Activated CD4-positive, CD25-positive, alpha-beta regulatory T cell treated with anti-CD3 and anti-CD28 coated beads, Interleukin-2, amount 50 U/mL, for 72 hours (primary cell): Measurements from ENCODE around the gene HTT-AS.
"Not testable (repeated sequence)": the region's sequence is repeated elsewhere in the genome, so short reads cannot be mapped to it uniquely, and the experiment has no call there.

Experiments used
- DNase-seq: peaks from one replicate; pipeline ENCODE4 v3.0.0; 2021

Gene HTT-AS

GRCh38 chr4:3074078-3074845, at the start of gene HTT-AS, which contains the start of gene HTT:
TSS of gene HTT-AS (minus strand) at chr4:3074538.
TSS of gene HTT (plus strand) at chr4:3074681. CDS start at chr4:3074826, 145 bp downstream.
- DNase-seq: peak; percentile 94

- no peak for DNase-seq
Observed at GRCh38 chr4:3123181-3123671, 48.9 kb upstream of the HTT-AS start.

GRCh38 chr4:3122081-3122563, 47.8 kb upstream of the HTT-AS start:
- DNase-seq: no peak

- DNase-seq: no peak
Observed at GRCh38 chr4:3121596-3121995, 47.3 kb upstream of the HTT-AS start.

GRCh38 chr4:3121110-3121509, 46.8 kb upstream of the HTT-AS start:
- DNase-seq: no peak

- no peak for DNase-seq
Observed at GRCh38 chr4:3119464-3119863, 45.1 kb upstream of the HTT-AS start.

- DNase-seq: no peak
Observed at GRCh38 chr4:3118312-3118711, 44.0 kb upstream of the HTT-AS start.

- no peak for DNase-seq
Observed at GRCh38 chr4:3116955-3117354, 42.6 kb upstream of the HTT-AS start.

GRCh38 chr4:3115637-3116270, 41.4 kb upstream of the HTT-AS start:
- DNase-seq: no peak

GRCh38 chr4:3114377-3114776, 40.0 kb upstream of the HTT-AS start:
- no peak for DNase-seq

- DNase-seq: no peak
Observed at GRCh38 chr4:3112609-3113469, 38.5 kb upstream of the HTT-AS start.

GRCh38 chr4:3112201-3112600, 37.9 kb upstream of the HTT-AS start:
- DNase-seq: no peak

- DNase-seq: no peak
Observed at GRCh38 chr4:3111461-3111860, 37.1 kb upstream of the HTT-AS start.

GRCh38 chr4:3108211-3108610, 33.9 kb upstream of the HTT-AS start:
- no peak for DNase-seq

GRCh38 chr4:3107691-3108121, 33.4 kb upstream of the HTT-AS start:
- no peak for DNase-seq

- DNase-seq: no peak
Observed at GRCh38 chr4:3107271-3107670, 32.9 kb upstream of the HTT-AS start.

GRCh38 chr4:3106339-3107186, 32.2 kb upstream of the HTT-AS start:
- DNase-seq: peak; percentile 91

GRCh38 chr4:3098346-3098745, 24.0 kb upstream of the HTT-AS start:
- DNase-seq: no peak

- no peak for DNase-seq
Observed at GRCh38 chr4:3096202-3096601, 21.9 kb upstream of the HTT-AS start.

GRCh38 chr4:3094701-3095100, 20.4 kb upstream of the HTT-AS start:
- DNase-seq: not testable (repeated sequence)

- no peak for DNase-seq
Observed at GRCh38 chr4:3091464-3091863, 17.1 kb upstream of the HTT-AS start.
